NCI-H748 (cell line): ENCODE data around the gene PRELP.

Experiments used
- DNase-seq: peaks from one replicate; lab custom pipeline; 2025; ENCODE audit not compliant: unreplicated experiment; lab: John Stamatoyannopoulos, UW

PRELP gene

DNA sequence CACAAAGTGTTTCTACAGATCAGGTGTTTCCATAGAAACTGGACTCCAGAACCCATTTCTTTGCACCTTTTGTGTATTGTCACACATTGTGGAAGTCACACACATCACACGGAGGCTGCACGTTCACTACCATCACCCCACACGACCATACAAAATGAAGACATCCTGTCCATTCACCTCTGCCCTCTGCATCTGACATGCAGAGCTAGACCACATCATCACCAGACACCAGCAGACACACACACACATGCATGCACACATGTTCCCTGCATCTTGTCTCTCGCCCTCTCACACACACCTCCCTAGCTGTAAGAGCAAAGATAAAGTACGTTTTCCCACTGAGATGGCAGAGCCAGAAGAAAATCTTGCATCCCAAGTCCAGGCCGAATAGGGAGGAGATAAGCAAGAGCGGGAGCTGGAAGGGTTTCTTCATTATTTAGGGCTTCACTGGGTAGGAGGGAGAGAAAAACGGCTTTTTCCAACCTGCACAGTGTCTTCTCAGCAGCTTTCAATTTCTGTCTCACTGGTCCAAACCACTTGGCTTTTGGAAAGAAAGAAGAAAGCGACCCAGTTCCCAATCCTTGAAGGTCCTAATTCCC is 709 bp downstream of the PRELP start:
- no peak for DNase-seq

DNA sequence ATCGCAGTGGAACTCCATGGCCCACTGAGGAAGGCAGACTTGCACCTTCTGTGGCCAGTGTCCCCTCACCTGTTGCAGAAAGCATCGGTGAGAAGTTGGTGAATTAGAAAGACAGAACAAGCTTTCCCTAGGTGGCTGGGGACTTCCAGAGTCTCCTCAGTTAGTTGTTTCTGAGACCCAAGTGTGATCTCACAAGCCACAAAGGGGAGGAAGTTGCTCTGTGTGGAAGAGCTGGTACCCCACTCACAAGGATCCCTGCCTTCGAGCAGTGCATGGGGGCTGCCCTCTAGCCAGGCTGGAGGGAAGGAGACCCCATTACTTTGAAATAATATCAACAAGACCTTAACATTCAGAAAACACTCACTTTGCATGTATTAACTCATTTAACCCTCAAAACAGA is 2.1 kb downstream of the PRELP start:
- DNase-seq = no peak

DNA sequence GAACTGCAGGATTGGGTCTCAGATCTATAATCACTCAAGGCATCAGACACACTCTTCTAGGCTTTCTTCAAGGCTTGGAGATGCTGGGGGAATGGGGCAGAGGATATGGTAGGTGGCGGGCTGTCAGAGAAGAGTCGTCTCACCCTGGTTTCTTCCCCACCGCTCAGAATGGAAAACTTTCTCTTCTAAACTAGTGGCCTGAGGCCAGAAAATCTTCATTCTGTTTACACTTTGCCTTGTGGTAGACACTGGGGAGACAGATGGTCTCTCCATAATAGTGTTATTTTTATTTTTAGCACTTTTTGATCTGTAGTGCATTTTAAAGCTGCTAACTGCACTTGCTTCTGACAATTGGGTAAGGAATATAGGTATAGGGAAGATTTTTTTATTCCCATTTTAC is 2.6 kb downstream of the PRELP start:
- no peak for DNase-seq

DNA sequence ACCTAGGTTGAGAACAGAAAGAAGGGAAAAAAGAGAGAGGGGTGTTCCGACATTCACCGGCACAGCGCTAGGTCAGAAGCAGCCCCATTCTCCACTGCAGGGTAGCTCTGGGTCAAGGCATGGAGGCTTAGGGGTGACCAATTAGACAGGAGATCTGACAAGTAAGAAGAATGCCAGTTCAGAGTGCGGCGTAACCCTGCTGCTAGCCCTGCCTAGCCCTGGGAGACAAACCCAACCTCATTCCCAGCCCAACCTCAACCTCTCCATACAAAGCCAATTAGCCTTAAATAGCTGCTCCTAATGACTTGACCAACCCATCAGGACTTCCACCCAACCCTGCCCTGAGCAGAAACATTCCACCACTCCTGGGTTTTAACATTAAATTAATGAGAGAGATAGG is 3.4 kb downstream of the PRELP start:
- no peak for DNase-seq

DNA sequence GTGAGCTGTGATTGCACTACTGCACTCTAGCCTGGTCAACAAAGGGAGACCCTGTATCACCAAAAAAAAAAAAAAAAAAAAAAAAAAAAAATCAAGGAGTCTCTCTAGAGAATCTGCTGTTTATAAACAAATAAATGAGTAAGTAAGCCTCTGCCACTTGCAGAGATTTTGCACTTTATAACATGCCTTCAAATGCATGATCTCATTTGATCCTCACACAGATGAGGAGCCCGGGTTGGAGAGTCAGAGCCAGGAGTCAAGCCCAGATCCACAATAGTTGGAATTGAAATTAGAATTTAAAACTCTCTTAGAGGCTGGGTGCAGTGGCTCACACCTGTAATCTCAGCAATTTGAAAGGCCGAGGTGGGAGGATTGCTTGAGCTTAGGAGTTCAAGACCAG is 4.0 kb downstream of the PRELP start:
- no peak for DNase-seq

DNA sequence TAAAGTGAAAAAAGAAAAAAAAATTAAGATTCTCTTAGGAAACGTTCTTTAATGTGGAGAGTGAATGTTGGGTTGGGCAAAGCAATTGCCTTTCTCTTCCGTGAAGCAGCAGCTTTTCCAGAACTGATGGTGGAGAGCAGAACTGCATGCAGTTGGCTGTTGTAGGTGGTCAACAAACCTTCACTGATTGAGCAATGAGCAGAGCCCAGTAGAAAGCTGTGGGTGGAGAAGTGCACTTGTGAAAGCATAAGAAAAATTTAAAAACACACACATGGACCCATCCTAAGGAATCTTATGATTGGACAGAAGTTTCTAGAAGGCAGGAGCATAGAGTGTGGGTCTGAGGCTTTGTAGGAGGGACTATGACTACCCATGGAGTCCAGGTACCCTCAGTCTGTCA is 4.5 kb downstream of the PRELP start:
- no peak for DNase-seq

DNA sequence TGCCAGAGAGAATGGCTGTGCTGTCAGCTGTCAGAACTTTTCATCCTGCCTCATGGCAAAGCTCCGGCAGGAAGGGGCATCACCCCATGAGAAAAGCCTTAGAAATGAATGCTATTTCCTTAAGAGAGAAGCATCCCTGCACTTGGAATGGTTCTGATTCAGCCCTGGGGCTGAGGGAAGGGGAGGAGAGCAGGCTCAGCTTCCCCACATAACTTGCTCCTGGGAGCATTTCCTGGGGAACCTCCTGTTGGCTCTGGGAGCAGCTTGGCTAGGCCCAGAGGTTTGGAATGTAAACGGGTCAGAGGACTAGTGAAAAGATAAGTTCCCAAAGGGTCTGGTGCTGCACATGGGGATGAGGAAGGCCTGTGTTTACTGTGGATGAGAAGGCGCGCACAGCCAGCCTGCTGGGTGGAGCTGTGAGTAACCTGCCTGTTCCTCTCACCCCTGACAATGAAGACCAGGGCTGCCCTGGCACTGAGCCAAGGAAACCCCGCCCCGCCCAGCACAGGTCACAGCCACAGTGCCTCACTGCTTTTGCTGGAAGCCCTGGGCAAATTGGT is 5.0 kb downstream of the PRELP start:
- peak; percentile 87 for DNase-seq

DNA sequence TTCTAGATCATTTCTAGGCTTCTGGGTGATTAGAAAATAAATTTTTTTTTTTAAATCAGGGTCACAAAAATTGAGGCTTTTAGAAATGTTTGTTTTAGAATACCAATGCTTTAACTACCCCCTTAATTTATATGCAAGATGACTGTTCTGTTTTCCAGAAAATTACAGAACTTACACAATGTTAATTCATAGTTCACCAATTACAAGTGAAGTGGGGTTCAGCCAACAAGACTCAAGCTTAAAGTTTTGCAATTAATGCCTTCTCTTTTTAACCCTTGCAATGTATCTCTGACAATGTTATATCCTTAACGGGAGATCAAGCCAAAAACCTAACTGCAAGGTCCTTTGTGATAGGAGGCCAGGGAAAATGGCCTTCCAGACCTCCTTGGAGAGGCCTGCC is 5.6 kb downstream of the PRELP start:
- DNase-seq = no peak

DNA sequence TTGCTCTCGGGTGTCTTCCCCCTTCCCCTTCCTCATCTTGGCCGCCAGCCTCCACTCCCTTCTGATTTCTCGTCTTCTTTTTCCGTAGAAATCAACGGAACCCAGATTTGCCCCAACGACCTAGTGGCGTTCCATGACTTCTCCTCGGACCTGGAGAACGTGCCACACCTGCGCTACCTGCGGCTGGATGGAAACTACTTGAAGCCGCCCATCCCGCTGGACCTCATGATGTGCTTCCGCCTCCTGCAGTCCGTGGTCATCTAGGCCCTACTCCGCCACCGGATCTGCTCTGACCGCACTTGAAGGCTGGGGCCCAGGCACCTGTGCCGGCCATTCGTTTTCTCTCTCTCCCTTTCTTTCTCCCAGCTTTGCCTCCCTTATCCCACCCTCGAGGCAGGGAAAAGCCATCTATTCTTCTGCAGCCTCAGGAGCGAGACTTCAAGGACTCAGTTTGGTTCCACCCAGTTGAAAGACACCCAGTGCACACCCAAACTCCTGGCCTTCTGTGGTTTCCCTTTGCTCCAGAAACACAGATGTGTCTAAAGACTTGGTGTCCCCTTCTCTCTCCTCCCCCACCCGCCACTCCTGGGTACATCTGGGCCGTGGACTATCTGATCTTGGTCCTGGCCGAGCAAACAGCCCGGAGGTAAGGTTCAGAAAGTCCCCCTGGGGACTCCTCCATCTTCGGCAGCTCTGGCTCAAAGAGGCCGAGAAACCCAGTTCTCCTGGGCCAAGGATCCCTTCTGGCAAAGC is 11.2 kb downstream of the PRELP start:
- no peak for DNase-seq

DNA sequence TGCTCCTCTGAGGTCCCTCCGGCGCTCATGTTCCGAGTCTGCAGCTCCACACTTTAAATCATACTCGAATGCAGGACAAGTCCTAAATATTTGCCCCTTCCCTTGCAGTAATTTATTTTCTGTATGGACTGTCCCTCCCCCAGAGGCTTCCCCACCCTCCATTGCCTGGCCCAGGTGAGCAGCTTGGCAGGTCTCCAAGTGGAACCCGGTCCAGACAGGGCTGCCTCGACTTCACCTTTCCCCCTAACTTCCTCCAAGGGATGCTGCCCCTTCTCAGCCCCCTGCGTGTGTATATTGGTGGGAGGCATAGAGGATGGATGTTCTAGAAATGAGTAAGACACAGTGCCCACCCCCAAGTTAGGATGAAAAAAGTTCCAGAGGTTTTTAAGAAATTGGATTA is 12.9 kb downstream of the PRELP start:
- DNase-seq = no peak

DNA sequence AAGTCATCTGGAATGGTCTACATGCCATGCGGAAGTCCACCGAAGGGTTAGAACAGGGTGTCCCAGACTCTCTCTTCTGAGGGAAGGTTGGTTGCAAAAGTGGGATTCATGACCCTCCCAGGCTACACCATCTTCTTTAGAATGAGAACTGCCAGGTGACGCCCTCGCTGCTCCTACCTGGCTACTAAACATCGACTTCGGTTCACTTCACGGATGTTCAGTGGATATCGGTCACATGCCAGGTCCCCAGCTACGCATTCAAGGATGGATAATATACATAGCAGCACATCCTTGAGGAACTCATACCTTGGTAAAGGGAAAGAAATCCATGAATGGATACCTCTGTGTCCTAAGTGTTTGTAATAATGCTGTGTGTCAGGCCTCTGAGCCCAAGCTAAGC is 15.0 kb downstream of the PRELP start:
- no peak for DNase-seq

DNA sequence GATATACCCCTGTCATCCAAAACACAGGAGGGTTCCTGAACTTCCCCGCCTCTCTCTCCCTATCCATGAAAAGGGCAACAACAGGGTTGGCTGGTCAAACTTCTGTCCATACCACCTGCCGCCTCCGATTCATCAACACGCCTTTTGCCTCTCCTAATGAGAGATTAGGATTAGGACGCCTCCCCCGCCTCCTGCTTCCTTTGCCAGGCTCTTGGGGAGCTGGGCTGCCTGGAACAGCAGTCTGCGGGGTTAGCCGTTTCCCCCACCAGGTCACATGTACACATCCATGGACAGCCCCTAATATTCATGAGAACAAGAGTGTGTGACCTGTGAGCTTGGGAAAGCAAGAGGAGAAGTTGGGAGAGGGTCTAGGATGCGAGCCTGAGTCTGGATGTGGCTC is 16.1 kb downstream of the PRELP start:
- no peak for DNase-seq

DNA sequence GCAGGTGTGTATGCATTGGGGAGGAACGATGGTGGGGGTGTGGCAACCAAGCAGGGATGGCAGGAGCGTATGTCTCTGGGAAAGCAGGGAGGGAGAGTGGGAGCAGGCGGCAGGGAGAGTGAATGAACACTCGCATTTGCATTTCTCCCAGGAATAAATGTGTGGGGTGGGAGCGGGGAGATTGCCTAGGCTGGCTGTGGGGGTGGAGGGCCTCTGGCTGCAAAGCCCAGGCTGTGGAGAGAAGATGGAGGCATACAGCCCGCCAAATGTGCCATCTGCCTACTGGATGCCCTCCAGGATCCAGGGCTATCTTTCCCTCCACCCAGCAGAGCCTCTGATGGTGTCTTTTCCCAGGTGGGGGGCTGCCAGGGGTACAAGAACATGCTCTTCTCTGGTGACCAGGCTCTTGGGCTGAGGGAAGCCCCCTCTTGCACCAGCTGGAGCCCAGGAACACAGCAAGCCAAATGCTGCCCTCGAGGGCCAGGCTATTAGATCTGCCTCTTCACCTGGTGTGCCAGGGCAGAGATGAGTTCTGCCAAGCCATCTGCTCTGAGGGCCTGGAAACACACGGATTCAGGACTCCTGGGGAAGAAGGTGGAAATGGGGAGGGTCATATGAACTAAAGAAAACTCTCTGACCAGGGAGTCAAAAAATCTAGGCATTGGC is 16.6 kb downstream of the PRELP start:
- DNase-seq = no peak

DNA sequence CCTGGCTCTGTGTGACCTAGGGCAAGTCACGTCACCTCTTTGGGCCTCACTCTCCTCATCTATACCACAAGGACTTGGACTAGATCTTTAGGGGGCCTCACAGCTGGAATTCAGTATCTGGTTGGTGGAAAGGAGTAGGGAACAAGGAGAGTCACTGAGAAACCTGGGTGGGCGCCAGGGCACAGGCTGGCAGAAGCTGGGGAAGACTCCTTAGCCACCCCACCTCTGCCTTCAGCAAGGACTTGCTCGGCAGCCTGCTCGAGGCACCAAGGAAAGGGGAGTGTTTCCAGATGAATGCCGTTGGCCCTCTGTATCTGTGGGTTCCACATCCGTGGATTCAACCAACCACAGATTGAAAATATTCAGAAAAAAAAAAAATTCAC is 17.1 kb downstream of the PRELP start:
- DNase-seq = no peak

DNA sequence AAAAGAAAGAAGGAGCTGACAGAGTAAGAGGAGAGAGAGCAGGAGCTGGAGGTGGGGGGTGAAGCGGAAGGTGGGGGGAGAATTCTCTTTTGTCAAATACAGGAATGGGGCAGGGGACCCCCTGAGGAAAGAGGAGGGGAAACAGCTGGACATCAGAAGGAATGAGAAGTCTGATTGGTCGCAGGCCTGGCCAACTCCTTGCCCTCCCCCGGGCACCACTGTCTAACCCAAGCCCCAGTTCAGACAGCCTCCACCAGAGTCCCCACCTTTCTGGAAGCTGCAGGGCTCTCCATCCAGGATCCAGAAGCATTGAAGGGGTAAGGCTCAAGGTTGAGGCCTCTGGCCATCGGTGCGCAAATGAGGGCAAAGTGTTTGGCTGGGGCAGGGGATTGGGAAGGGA is 18.3 kb downstream of the PRELP start, which contains the start of gene OPTC:
Gene OPTC, plus strand, starts transcription at position 253 of the 400 bp plus-strand sequence. CDS start 1,853 bp downstream, outside the sequence.
- DNase-seq = no peak

DNA sequence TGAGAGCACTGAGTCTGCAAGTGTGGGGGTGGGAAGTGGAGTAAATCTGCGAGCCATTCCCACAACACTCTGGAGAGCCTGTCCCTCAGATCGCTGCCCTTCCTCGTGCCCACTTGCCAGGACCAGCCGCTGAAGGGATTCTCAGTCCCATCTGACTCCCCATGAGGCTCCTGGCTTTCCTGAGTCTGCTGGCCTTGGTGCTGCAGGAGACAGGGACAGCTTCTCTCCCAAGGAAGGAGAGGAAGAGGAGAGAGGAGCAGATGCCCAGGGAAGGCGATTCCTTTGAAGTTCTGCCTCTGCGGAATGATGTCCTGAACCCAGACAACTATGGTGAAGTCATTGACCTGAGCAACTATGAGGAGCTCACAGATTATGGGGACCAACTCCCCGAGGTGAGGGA is 20.2 kb downstream of the PRELP start:
- DNase-seq = no peak

DNA sequence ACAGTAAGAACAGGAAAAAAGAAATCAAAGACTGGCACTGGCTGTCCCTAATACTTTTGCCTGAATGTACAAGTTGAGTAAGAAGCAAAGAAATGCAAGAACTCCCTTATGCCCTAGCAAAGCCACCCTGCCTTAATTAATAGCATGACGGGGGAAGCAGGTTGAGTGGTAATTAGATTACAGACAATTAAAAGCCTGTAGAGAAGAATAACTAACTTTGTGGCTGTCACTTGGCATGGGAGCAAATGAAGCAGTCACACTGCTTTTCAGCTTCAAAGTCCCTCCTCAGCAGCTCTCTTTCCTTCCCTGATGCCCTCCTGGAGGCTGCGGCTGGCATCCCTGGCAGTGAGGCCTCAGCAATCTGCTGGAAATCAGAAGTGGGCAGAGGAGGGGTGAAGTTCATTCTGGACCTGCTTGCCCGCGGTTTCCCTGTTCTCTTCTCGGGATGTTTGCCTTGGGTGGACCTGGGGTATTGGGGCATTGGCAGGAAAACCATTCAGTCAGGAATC is 21.7 kb downstream of the PRELP start:
- no peak for DNase-seq

DNA sequence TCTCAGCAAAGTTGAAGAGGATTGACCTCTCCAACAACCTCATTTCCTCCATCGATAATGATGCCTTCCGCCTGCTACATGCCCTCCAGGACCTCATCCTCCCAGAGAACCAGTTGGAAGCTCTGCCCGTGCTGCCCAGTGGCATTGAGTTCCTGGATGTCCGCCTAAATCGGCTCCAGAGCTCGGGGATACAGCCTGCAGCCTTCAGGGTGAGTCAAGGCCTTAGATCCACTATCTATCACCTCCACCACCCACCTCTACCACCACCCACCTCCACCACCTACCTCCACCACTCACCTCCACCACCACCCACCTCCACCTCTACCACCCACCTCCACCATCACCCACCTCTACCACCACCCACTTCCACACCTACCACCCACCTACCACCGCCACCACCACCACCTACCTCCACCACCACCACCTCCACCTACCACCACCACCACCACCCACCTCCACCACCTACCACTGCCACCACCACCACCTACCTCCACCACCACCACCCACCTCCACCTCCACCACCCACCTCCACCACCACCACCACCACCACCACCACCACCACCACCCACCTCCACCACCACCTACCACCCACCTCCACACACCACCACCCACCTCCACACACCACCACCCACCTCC is 24.2 kb downstream of the PRELP start:
- no peak for DNase-seq

DNA sequence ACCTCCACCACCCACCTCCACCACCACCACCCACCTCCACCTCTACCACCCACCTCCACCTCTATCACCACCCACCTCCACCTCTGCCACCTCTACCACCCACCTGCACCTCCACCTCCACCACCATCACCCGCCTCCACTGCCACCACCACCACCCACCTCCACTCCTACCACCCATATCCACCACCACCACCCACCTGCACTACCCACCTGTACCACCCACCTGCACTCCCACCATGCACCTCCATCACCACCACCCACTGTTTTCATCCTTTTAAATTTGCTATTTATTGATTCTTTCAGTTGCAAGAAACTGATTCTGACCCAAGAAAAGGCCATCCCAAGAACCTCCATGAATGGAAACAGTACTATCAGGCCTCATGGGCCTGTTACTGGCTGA is 24.7 kb downstream of the PRELP start:
- DNase-seq = no peak

DNA sequence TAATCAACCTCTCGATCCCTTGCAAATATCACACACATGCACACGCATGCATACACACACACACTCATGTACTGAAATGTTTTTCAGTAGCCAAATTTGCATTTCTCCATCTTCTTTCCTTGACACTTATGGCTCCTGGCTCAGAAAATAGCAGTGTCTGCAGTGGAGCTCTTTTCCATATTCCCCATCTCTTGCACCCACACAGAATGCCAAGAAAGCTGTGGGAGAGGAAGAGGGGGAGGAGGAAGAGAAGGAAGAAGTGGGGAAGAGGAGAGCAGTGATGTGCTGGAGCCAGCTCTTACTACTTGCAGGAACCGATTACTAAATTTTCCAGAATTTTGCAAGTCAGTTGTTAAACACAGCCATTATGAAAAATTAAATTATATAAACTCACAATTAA is 28.2 kb downstream of the PRELP start:
- no peak for DNase-seq
